GM19043 (cell line): ENCODE results near the gene NTN1.

ENCODE experiments used
- ATAC-seq: cut with Tn5 transposase; IDR thresholded peaks from one replicate; pipeline ENCODE4 v1.9.1; 2021; ENCODE audit warnings: low read depth; ENCODE audit not compliant: unreplicated experiment

Gene NTN1

GRCh38 chr17:9035249-9035648 lies 13.9 kb downstream of the NTN1 start:
- no peak for ATAC-seq

DNA sequence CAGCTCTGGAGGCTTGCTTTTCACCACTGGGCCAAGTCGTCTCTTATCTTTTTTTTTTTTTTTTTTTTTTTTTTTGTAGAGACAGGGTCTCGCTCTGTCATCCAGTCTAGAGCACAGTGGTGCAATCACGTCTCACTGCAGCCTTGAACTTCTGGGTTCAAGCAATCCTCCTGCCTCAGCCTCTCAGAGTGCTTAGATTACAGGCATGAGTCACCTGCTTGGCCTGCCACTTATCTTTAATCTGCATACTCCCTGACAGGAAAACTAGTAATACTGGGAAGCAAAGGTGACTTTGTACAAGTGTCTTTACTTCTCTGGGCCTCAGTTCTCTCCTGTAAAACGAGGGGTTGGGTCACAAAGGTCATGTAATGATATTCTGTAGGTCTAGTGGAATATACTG lies 15.0 kb downstream of the NTN1 start:
- no peak for ATAC-seq

- no peak for ATAC-seq
Measured at GRCh38 chr17:9037736-9038135, 16.4 kb downstream of the NTN1 start.

GRCh38 chr17:9038380-9038779 lies 17.1 kb downstream of the NTN1 start:
- ATAC-seq: no peak

DNA sequence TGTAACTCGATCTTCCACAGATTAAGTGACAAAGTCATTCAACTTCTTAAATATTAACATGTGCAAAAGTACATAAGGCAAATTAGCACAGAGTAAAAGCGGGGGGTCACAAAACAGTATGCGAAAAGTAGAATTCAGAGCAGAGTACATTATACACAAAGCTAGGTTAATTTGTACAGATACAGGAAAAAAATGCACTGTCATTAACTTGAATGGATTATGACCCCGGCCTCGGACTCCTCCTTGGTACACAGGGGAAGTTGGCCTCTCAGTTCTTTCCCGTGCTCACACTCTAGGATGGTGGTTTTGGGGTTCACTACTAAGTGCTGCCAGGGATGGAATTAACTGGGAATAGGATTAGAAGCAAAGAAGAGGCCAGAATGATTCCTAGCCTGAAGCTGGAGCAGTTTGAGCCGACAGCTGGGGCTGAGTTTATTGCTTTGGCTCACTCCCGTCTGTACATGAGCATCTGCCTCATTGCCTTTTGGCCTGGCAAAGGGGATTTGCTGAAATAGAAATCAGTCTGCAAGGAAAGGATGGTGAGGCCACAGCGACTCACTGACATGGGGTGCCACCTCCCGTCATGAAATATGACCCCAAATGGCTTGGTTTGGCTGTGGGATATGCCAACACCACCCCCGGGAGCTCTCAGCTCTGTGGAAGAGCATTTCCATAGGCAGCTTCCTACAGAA lies 23.6 kb downstream of the NTN1 start:
- no peak for ATAC-seq

GRCh38 chr17:9050801-9051401 lies 29.6 kb downstream of the NTN1 start:
- ATAC-seq: no peak

DNA sequence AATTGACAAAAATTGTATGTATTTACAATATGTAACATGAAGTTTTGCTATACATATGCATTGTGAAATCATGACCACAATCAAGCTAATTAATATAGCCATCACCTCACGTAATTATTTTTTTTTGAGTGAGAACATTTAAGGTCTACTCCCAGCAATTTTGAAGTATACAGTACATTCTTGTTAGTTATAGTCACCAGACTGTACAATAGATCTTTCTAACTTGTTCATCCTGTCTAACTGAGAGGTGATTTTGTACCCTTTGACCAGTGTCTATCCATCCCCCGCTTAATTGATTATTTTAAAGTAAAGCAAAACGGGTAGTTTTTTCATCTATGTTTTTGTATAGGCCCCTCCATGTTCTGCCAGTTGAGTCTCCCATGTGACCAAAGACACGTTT lies 30.3 kb downstream of the NTN1 start:
- ATAC-seq: no peak

DNA sequence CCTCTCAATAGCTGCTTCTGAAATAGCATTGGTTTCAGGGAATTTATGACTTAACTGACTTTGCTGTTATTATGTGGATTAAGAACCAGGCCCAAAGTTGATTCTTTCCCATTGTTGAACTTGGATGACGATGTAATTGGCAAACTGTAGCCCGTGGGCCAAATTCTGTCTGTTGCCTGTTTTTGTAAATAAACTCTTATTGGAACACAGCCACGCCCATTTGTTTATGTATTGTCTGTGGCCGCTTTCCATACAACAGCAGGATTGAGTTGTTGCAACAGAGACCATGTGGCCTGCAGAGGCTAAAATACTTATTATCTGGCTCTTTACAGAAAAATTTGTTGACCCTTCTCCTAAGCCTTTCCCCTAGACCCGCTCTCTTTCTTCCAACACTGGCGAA lies 31.6 kb downstream of the NTN1 start:
- no peak for ATAC-seq

DNA sequence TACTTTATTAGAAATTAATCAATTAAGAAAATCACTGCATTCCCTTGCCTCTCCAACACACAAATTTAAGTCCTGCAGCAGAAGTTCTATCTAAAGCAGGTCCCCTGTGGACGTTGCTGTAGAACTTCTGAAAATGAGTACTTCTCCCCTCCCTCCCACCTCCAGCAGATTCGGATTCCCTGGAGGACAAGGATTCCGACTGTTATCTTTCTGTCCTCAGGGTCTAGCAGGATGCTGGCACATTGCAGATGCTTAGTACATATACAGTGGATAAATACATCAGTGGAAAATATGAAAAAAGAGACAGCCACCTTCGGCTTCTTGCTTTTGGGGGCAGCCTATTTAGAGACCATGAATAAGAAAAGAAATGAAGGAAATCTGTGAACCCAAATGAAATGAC lies 32.1 kb downstream of the NTN1 start:
- ATAC-seq: no peak

DNA sequence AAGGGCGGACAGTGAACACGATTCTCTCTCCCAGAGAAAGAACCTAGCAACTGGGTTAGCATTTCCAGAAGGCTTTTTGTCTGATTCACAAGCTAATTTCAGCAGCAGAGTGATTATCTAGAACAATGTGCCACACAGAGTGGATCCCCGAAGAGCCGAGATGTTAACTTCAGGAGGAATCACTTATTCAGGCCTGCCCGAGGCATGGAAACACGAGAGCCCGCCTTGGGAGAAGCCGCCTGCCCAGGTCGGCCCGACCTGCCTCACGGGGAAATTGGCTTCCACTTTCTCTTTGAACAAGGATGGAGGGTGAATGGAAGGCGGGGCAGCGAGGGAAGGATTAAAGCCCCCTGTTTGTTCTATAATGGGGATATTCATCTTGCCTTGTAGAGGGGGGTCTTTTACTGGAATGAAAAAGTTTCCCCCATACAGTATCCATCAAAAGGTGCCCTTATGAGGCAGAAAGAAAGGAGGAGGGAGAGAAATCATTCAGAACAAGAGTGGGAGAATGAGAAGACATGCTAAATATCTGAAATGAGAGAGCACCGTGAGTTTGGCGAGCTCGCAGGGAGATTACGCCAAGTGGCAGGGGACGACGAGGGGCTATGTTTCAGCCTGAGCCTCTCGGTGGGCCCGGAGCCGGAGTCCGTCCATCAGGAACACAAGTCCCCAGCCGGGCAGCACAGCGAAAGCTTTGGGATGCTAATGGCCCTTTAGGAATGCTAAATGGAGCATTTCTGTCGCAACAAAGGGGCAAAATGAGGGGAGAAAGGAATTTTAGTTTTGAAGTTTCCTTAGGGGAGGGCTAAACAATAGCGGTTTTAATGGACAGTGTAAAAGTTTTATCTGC lies 33.0 kb downstream of the NTN1 start:
- ATAC-seq: no peak

GRCh38 chr17:9055281-9055680 lies 34.0 kb downstream of the NTN1 start:
- no peak for ATAC-seq

GRCh38 chr17:9056566-9056965 lies 35.3 kb downstream of the NTN1 start:
- ATAC-seq: no peak

- no peak for ATAC-seq
Measured at GRCh38 chr17:9057310-9057709, 36.0 kb downstream of the NTN1 start.

DNA sequence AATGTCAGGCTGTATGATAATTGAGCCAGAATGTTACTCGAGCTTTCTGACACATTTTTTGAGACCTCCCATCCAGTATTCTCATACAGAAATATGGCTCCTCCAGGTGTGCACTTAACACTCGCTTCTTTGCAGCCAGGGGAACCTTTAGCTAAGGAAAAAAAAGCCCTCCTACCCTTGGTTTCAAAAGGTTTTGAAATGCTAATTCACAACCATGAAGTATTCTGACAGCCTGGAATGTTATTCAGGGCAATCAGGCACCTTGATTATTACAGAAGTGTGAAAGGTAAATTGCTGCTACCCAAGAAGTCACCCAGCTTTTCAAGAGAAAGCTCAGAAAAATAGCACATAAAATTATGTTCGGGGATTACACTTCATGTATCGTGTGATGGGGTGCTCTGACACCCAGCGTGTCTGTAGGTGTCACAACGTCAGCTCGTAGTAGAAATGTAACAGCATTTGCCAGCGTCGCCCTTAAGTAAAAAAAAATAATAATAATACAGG lies 41.1 kb downstream of the NTN1 start:
- ATAC-seq: no peak

DNA sequence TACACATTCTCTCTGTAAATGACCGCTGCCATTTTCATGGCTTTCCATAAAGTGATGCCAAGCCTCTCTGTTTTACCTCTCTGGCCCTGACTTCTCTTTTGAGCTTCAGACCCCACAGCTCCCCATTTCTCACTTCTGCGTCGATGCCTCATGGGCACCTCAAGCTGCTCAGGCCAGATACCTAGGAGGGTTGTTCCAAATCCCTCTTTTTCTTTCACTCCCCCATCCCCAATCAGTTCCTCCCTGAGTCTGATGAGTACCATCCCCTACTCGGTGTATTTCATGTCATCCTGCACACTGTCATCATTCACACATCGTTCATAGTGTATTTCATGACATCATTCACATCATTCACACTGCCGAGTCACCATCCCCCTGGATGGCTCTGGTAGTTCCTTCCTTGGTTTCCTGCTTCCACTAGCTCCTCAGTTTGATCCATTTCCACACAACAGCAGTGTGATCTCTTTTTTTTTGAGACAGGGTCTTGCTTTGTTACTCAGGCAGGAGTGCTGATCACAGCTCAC lies 43.1 kb downstream of the NTN1 start:
- no peak for ATAC-seq

- no peak for ATAC-seq
Measured at GRCh38 chr17:9071016-9071415, 49.7 kb downstream of the NTN1 start.

GRCh38 chr17:9071811-9072498 lies 50.6 kb downstream of the NTN1 start:
- ATAC-seq: no peak

GRCh38 chr17:9072696-9073339 lies 51.5 kb downstream of the NTN1 start:
- ATAC-seq: no peak

DNA sequence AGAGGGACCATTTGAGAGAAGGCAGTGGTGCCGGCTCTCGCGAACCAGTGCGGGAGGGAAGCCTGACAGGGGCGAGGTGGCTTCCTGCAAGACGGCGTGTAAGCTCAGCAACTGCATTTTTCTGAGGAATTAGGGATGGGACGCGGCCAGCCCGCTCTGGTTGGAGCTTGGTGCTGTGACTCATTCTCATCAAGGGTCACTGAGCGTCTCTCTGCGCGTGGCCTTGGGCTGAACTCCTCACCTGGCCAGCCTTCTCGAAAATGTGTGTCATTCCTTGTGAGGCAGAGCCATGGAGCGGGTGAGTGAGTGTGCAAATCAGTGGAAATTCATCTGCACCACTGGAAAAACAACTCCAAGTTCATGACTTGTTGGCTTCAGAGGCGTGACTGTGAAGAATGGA lies 52.8 kb downstream of the NTN1 start:
- no peak for ATAC-seq

- no peak for ATAC-seq
Measured at GRCh38 chr17:9079461-9080103, 58.3 kb downstream of the NTN1 start.
